OCI-LY7 (cell line): ENCODE results near the gene REV3L. TPM values are rescaled to one million over a fixed set of nuclear protein-coding genes. Genes with fewer than 3 reads are reported as not detected.
A peak's percentile ranks its signal among the peaks of the same experiment; 100 is the strongest.

Experiments
- BruUV-seq: library from RNA; stranded (reverse); fragments of 400-500 nt; replicated peaks from 2 replicates; lab custom pipeline; 2021; lab: Mats Ljungman, UMichigan
- CTCF ChIA-PET: fragments of 300-600 bp; sonication (Branson Sonifier 250); formaldehyde crosslinking; loops from one replicate; lab custom pipeline; 2022; ENCODE audit warnings: antibody characterized with exemption; ENCODE audit not compliant: unreplicated experiment; lab: Charles Lee
- POLR2A ChIA-PET: fragments of 300-600 bp; sonication (Branson Sonifier 250); formaldehyde crosslinking; loops from one replicate; lab custom pipeline; 2022; ENCODE audit warnings: antibody characterized with exemption; lab: Charles Lee
- DNase-seq: peaks from one replicate; pipeline ENCODE4 v3.0.0-alpha.2; 2015; ENCODE audit warnings: low spot score
- H2AFZ ChIP-seq: fragments of 200-600 bp; sonication (generic), shearing (Covaris generic); 2 replicates; pipeline ENCODE4 v1.6.1; 2014; ENCODE audit warnings: mild to moderate bottlenecking, antibody characterized with exemption, low read length, moderate library complexity
- H3K27ac ChIP-seq: fragments of 200-600 bp; sonication (generic); 2 replicates; pipeline ENCODE4 v1.5.1; 2014; ENCODE audit warnings: mixed run types, low read depth, mild to moderate bottlenecking, moderate library complexity, low read length, inconsistent platforms; ENCODE audit not compliant: poor library complexity, severe bottlenecking
- H3K36me3 ChIP-seq: fragments of 200-600 bp; sonication (generic); 2 replicates; pipeline ENCODE4 v1.6.1; 2014; ENCODE audit warnings: mild to moderate bottlenecking, antibody characterized with exemption, low read length, moderate library complexity, mixed read lengths; ENCODE audit not compliant: insufficient read depth
- H3K4me1 ChIP-seq: fragments of 200-600 bp; sonication (generic); 2 replicates; pipeline ENCODE4 v1.5.1; 2014; ENCODE audit warnings: mild to moderate bottlenecking, low read length; ENCODE audit not compliant: insufficient read depth, poor library complexity, severe bottlenecking
- H3K4me2 ChIP-seq: fragments of 200-600 bp; sonication (generic); 2 replicates; pipeline ENCODE4 v1.6.1; 2014; ENCODE audit warnings: mild to moderate bottlenecking, low read length
- H3K4me3 ChIP-seq: fragments of 200-600 bp; sonication (generic); 2 replicates; pipeline ENCODE4 v1.5.1; 2014; ENCODE audit warnings: mild to moderate bottlenecking, low read depth, low read length; ENCODE audit not compliant: poor library complexity, severe bottlenecking
- H3K79me2 ChIP-seq: fragments of 200-600 bp; sonication (generic); 2 replicates; pipeline ENCODE4 v1.6.1; 2016; ENCODE audit warnings: low read depth, mild to moderate bottlenecking, low read length, moderate library complexity, mixed read lengths; ENCODE audit not compliant: insufficient read depth
- H3K9me2 ChIP-seq: fragments of 200-600 bp; sonication (generic); 2 replicates; pipeline ENCODE4 v1.6.1; 2016; ENCODE audit warnings: mild to moderate bottlenecking, low read length, mixed read lengths; ENCODE audit not compliant: insufficient read depth
- H3K9me3 ChIP-seq: fragments of 200-600 bp; sonication (generic); 2 replicates; pipeline ENCODE4 v1.6.1; 2014; ENCODE audit warnings: mild to moderate bottlenecking, mixed run types, low read length, mixed read lengths
- H4K20me1 ChIP-seq: fragments of 200-600 bp; sonication (generic); 2 replicates; pipeline ENCODE4 v1.6.1; 2014; ENCODE audit warnings: mild to moderate bottlenecking, antibody characterized with exemption, low read length, moderate library complexity, mixed read lengths; ENCODE audit not compliant: insufficient read depth
- CTCF ChIP-seq: fragments of 200-600 bp; sonication (generic); conservative IDR thresholded peaks from 2 replicates; pipeline ENCODE4 v1.5.1; 2014; ENCODE audit warnings: mild to moderate bottlenecking, antibody characterized with exemption, low read length, moderate library complexity, mixed read lengths
- EZH2phosphoT487 ChIP-seq: fragments of 200-600 bp; sonication (generic); IDR thresholded peaks from 2 replicates; pipeline ENCODE4 v1.6.1; 2018; ENCODE audit warnings: low read depth, borderline replicate concordance, mild to moderate bottlenecking, mixed run types, antibody characterized with exemption, low read length, moderate library complexity, mixed read lengths
- intact Hi-C: fragments of 100-400 bp; cut with micrococcal nuclease; formaldehyde crosslinking; loops from one replicate; pipeline ENCODE4 v1.10.0; 2022; ENCODE audit not compliant: unreplicated experiment
- total RNA-seq, 2 experiments: library from RNA; depleted of rRNA in 1 of 2; stranded (reverse); fragments of >200 nt in 1 of 2; shearing (Covaris generic) in 1 of 2; gene quantifications; 2 replicates each; pipeline ENCODE4 v1.2.3, GENCODE V29; 2014 to 2022

REV3L gene
- total RNA-seq, 2 experiments from 2014 or later, result 24.8 to 33.4 TPM

- TF ChIP-seq EZH2phosphoT487, result no peak
- no peak for TF ChIP-seq CTCF
- no peaks in the 10 kb centered on the region for H4K20me1 ChIP-seq
- no peak overlapping the region for H2AFZ ChIP-seq
- no TSS peak for BruUV-seq
- no peak overlapping the region for H3K4me2 ChIP-seq
- 0 out of 2 replicates have a peak, but pooled peaks cover 8% of the 10 kb centered on the region for H3K9me2 ChIP-seq
- POLR2A ChIA-PET, result interaction anchor here (1.1 to 1.6 kb wide), 2 partner anchors 9 to 28 kb away, joined by 3 to 9 read pairs; no protein-coding TSS in a partner anchor
- intact Hi-C loops, result no loop called here
- H3K79me2 ChIP-seq, result peaks cover 16% of the 10 kb centered on the region; the same call in 1 of the 2 replicates
- H3K36me3 ChIP-seq, result peaks cover 78% of the 10 kb centered on the region
- H3K9me3 ChIP-seq, result no peaks in the 10 kb centered on the region
- no peak overlapping the region for H3K27ac ChIP-seq
- no peak overlapping the region for H3K4me3 ChIP-seq
- CTCF ChIA-PET, result no interaction called here
- H3K4me1 ChIP-seq, result peaks cover 44% of the 10 kb centered on the region
- DNase-seq, result no peak
Measured at GRCh38 chr6:111411046-111411445, 72.0 kb downstream of the REV3L start.

- CTCF ChIA-PET, result no interaction called here
- Histone ChIP-seq H2AFZ (no peak overlapping the region), H3K4me3 (no peak overlapping the region), H3K79me2 (peaks cover 23% of the 10 kb centered on the region; the same call in 1 of the 2 replicates), H3K9me3 (no peaks in the 10 kb centered on the region), H3K27ac (no peak overlapping the region), H3K36me3 (peaks cover 73% of the 10 kb centered on the region), H4K20me1 (no peaks in the 10 kb centered on the region), H3K4me2 (0 out of 2 replicates have a peak overlapping the region, but pooled peaks have one; percentile 1), H3K9me2 (0 out of 2 replicates have a peak, but pooled peaks cover 8% of the 10 kb centered on the region), H3K4me1 (peaks cover 48% of the 10 kb centered on the region)
- peak; percentile 27 for DNase-seq
- BruUV-seq, result no TSS peak
- TF ChIP-seq EZH2phosphoT487, result no peak
- no peak for TF ChIP-seq CTCF
- intact Hi-C loops, result no loop called here
- POLR2A ChIA-PET, result interaction anchor here (1.6 kb wide), 1 partner anchor 10 kb away, joined by 9 read pairs; no protein-coding TSS in a partner anchor
Measured at GRCh38 chr6:111410371-111410770, 72.6 kb downstream of the REV3L start.

- TF ChIP-seq EZH2phosphoT487, result no peak
- no peak for TF ChIP-seq CTCF
- DNase-seq, result no peak
- H3K4me1 ChIP-seq, result peaks cover 42% of the 10 kb centered on the region
- no peaks in the 10 kb centered on the region for H4K20me1 ChIP-seq
- ChIA-PET CTCF (interaction anchor here (0.6 kb wide), 1 partner anchor 237 kb away, joined by 3 read pairs; no protein-coding TSS in a partner anchor), POLR2A (interaction anchor here (1.5 kb wide), 1 partner anchor 69 kb away, joined by 3 read pairs; no protein-coding TSS in a partner anchor)
- 0 out of 2 replicates have a peak, but pooled peaks cover 8% of the 10 kb centered on the region for H3K9me2 ChIP-seq
- H3K4me3 ChIP-seq, result no peak overlapping the region
- peaks cover 24% of the 10 kb centered on the region; the same call in 1 of the 2 replicates for H3K79me2 ChIP-seq
- no TSS peak for BruUV-seq
- H3K4me2 ChIP-seq, result no peak overlapping the region
- H3K27ac ChIP-seq, result no peak overlapping the region
- intact Hi-C loops, result loop anchor here (5.0 kb wide), 1 partner anchor 68 kb away; no protein-coding TSS in a partner anchor
- no peaks in the 10 kb centered on the region for H3K9me3 ChIP-seq
- no peak overlapping the region for H2AFZ ChIP-seq
- peaks cover 72% of the 10 kb centered on the region for H3K36me3 ChIP-seq
Measured at GRCh38 chr6:111409430-111409829, 73.6 kb downstream of the REV3L start.
